Ascending aorta (tissue), 2 donors: Measurements from ENCODE around the gene SLC4A5. TPM values are rescaled to one million over a fixed set of nuclear protein-coding genes. Genes with fewer than 3 reads are reported as not detected.

Source experiments
- DNase-seq, 2 donors: peaks; one replicate each; pipeline ENCODE4 v3.0.0-alpha.2; 2019; ENCODE audit warnings: low spot score in 2 of 2
- H3K27ac ChIP-seq, 2 donors: fragments of 200-600 bp; sonication (generic); one replicate each; pipeline ENCODE4 v1.5.1; 2016 to 2017; ENCODE audit warnings: mild to moderate bottlenecking in 1 of 2
- H3K27me3 ChIP-seq: fragments of 200-600 bp; sonication (generic); one replicate; pipeline ENCODE4 v1.5.1; 2017
- H3K36me3 ChIP-seq, 2 donors: fragments of 200-600 bp; sonication (generic); one replicate each; pipeline ENCODE4 v1.5.1; 2016
- H3K4me1 ChIP-seq, 2 donors: fragments of 200-600 bp; sonication (generic); one replicate each; pipeline ENCODE4 v1.5.1; 2016 to 2017; ENCODE audit warnings: mild to moderate bottlenecking in 1 of 2
- H3K4me3 ChIP-seq, 2 donors: fragments of 200-600 bp; sonication (generic); one replicate each; pipeline ENCODE4 v1.5.1; 2016 to 2017; ENCODE audit warnings: mild to moderate bottlenecking in 1 of 2
- H3K9me3 ChIP-seq, 2 donors: fragments of 200-600 bp; sonication (generic); one replicate each; pipeline ENCODE4 v1.5.1; 2016
- CTCF ChIP-seq, 3 experiments: fragments of 200-600 bp in 2 of 3; fragments of 450-650 bp in 1 of 3; sonication (generic) in 2 of 3; IDR thresholded peaks; one replicate each; pipeline ENCODE4 v1.5.1; 2016 to 2019; ENCODE audit warnings: antibody characterized with exemption in 3 of 3, mild to moderate bottlenecking in 1 of 3, moderate library complexity in 1 of 3
- intact Hi-C: fragments of 100-400 bp; cut with DNase I; formaldehyde crosslinking; loops from one replicate; pipeline ENCODE4 v1.15.1; 2023
- total RNA-seq: library from RNA; depleted of rRNA; stranded (reverse); fragments of >200 nt; gene quantifications from one replicate; pipeline ENCODE4 v1.1.0, GENCODE V29; 2016

Gene SLC4A5
- total RNA-seq, 1 donor from 2014 or later = 0.11 TPM

GRCh38 chr2:74366036-74366435 is 22.8 kb upstream of the SLC4A5 start:
- Histone ChIP-seq H3K27ac (no peak overlapping the region), H3K27me3 (no peaks in the 10 kb centered on the region), H3K36me3 (peaks cover 98 to 100% of the 10 kb centered on the region in 2 donors), H3K9me3 (no peaks in the 10 kb centered on the region), H3K4me1 (no peaks in the 10 kb centered on the region), H3K4me3 (no peak overlapping the region)
- TF ChIP-seq CTCF (IDR thresholded peaks at IDR 0.05) = no peak
- intact Hi-C loops = no loop called here
- DNase-seq = no peak

- TF ChIP-seq CTCF (IDR thresholded peaks at IDR 0.05) = no peak
- DNase-seq = no peak
- Histone ChIP-seq H3K27me3 (no peaks in the 10 kb centered on the region), H3K36me3 (peaks cover 96 to 100% of the 10 kb centered on the region in 2 donors), H3K4me3 (no peak overlapping the region), H3K27ac (no peak overlapping the region), H3K9me3 (no peaks in the 10 kb centered on the region), H3K4me1 (no peaks in the 10 kb centered on the region)
- intact Hi-C loops = no loop called here
Measured at GRCh38 chr2:74364533-74365505, 21.6 kb upstream of the SLC4A5 start.

- Histone ChIP-seq H3K9me3 (no peaks in the 10 kb centered on the region), H3K4me1 (no peaks in the 10 kb centered on the region), H3K27me3 (no peaks in the 10 kb centered on the region), H3K27ac (no peak overlapping the region), H3K36me3 (peaks cover 78 to 98% of the 10 kb centered on the region in 2 donors), H3K4me3 (no peak overlapping the region)
- intact Hi-C loops = no loop called here
- no peak for DNase-seq
- no peak for TF ChIP-seq CTCF (IDR thresholded peaks at IDR 0.05)
Measured at GRCh38 chr2:74361327-74361726, 18.1 kb upstream of the SLC4A5 start.

GRCh38 chr2:74357627-74358026 is 14.4 kb upstream of the SLC4A5 start:
- no peak for DNase-seq
- intact Hi-C loops = no loop called here
- no peak for TF ChIP-seq CTCF (IDR thresholded peaks at IDR 0.05)
- Histone ChIP-seq H3K36me3 (peaks cover 46 to 64% of the 10 kb centered on the region in 2 donors), H3K27ac (no peak overlapping the region), H3K4me1 (no peaks in the 10 kb centered on the region), H3K9me3 (no peaks in the 10 kb centered on the region), H3K27me3 (no peaks in the 10 kb centered on the region), H3K4me3 (no peak overlapping the region)

- no peak for DNase-seq
- no peaks in the 10 kb centered on the region for H3K27me3 ChIP-seq
- no peak for TF ChIP-seq CTCF (IDR thresholded peaks at IDR 0.05)
- H3K27ac ChIP-seq = no peak overlapping the region
- H3K4me3 ChIP-seq = no peak overlapping the region
- H3K36me3 ChIP-seq = no peaks in the 10 kb centered on the region
- H3K4me1 ChIP-seq = no peaks in the 10 kb centered on the region
- intact Hi-C loops = no loop called here
- H3K9me3 ChIP-seq = no peaks in the 10 kb centered on the region
Measured at GRCh38 chr2:74349889-74350288, 6.7 kb upstream of the SLC4A5 start.
